Neural cell (in vitro differentiated cells): ENCODE data around the gene MEX3A. TPM values are rescaled to one million over a fixed set of nuclear protein-coding genes. Genes with fewer than 3 reads are reported as not detected.

Experiments used
- H2AFZ ChIP-seq: fragments of 200-600, 300-800 bp; sonication (generic), shearing (Covaris generic); 2 replicates; pipeline ENCODE4 v1.6.0; 2014; ENCODE audit warnings: low read depth, mild to moderate bottlenecking, antibody characterized with exemption, low read length, moderate library complexity
- H3F3A ChIP-seq: fragments of 200-600 bp; shearing (Covaris generic); 2 replicates; pipeline ENCODE4 v1.6.1; 2016; ENCODE audit warnings: mild to moderate bottlenecking, moderate library complexity, mixed read lengths, antibody characterized with exemption, low read length; ENCODE audit not compliant: insufficient read depth, poor library complexity, severe bottlenecking
- H3K27ac ChIP-seq: fragments of 200-600, 300-800 bp; sonication (generic), shearing (Covaris generic); 2 replicates; pipeline ENCODE4 v1.5.1; 2014; ENCODE audit warnings: mild to moderate bottlenecking, low read length, moderate library complexity
- H3K27me3 ChIP-seq: fragments of 300-800, 200-600 bp; sonication (generic), shearing (Covaris generic); 2 replicates; pipeline ENCODE4 v1.6.0; 2014; ENCODE audit warnings: mild to moderate bottlenecking, low read depth, low read length, moderate library complexity; ENCODE audit not compliant: insufficient read depth
- H3K36me3 ChIP-seq: fragments of 300-800, 200-600 bp; sonication (generic), shearing (Covaris generic); 2 replicates; pipeline ENCODE4 v1.5.1; 2014; ENCODE audit warnings: mild to moderate bottlenecking, antibody characterized with exemption, low read length, moderate library complexity; ENCODE audit not compliant: insufficient read depth
- H3K4me2 ChIP-seq: fragments of 300-800, 200-600 bp; sonication (generic), shearing (Covaris generic); 2 replicates; pipeline ENCODE4 v1.6.0; 2014; ENCODE audit warnings: mild to moderate bottlenecking, low read length
- H3K4me3 ChIP-seq: fragments of 300-800, 200-600 bp; sonication (generic), shearing (Covaris generic); 2 replicates; pipeline ENCODE4 v1.5.1; 2014; ENCODE audit warnings: mild to moderate bottlenecking, low read length, moderate library complexity
- H3K79me2 ChIP-seq: fragments of 200-600 bp; shearing (Covaris generic); replicated peaks from 2 replicates; pipeline ENCODE4 v1.6.0; 2014; ENCODE audit warnings: mild to moderate bottlenecking, low read length, moderate library complexity; ENCODE audit not compliant: insufficient read depth
- H3K9ac ChIP-seq: fragments of 300-800, 200-600 bp; sonication (generic), shearing (Covaris generic); 2 replicates; pipeline ENCODE4 v1.6.1; 2016; ENCODE audit warnings: mild to moderate bottlenecking, low read length, mixed read lengths
- H3K9me2 ChIP-seq: fragments of 200-600 bp; shearing (Covaris generic); 2 replicates; pipeline ENCODE4 v1.6.1; 2016; ENCODE audit warnings: mild to moderate bottlenecking, low read length, mixed read lengths; ENCODE audit not compliant: insufficient read depth
- H3K9me3 ChIP-seq: fragments of 200-600, 300-800 bp; sonication (generic), shearing (Covaris generic); 2 replicates; pipeline ENCODE4 v1.6.1; 2016; ENCODE audit warnings: mild to moderate bottlenecking, mixed run types, low read length, moderate library complexity, mixed read lengths
- H4K20me1 ChIP-seq: fragments of 200-600 bp; shearing (Covaris generic); 2 replicates; pipeline ENCODE4 v1.6.1; 2016; ENCODE audit warnings: mild to moderate bottlenecking, mixed run types; ENCODE audit not compliant: insufficient read depth
- CTCF ChIP-seq: fragments of 450-650 bp; IDR thresholded peaks from 2 replicates; pipeline ENCODE4 v1.5.1; 2014; ENCODE audit warnings: antibody characterized with exemption, mild to moderate bottlenecking, moderate library complexity; ENCODE audit not compliant: poor library complexity, severe bottlenecking
- EP300 ChIP-seq: fragments of 450-650 bp; conservative IDR thresholded peaks from 2 replicates; pipeline ENCODE4 v1.6.1; 2014; ENCODE audit warnings: antibody characterized with exemption, mild to moderate bottlenecking, moderate library complexity; ENCODE audit not compliant: poor library complexity, severe bottlenecking
- EZH2 ChIP-seq: fragments of 200-600, 300-800 bp; shearing (Covaris generic), sonication (generic); IDR thresholded peaks from 2 replicates; pipeline ENCODE4 v1.6.1; 2014; ENCODE audit warnings: antibody characterized with exemption, low read length, borderline replicate concordance, mild to moderate bottlenecking; ENCODE audit not compliant: insufficient read depth, poor library complexity, severe bottlenecking
- MXI1 ChIP-seq: fragments of 450-650 bp; conservative IDR thresholded peaks from 2 replicates; pipeline ENCODE4 v1.6.1; 2014; ENCODE audit warnings: antibody characterized with exemption, mild to moderate bottlenecking; ENCODE audit not compliant: poor library complexity, severe bottlenecking
- POLR2AphosphoS5 ChIP-seq: IDR thresholded peaks from 2 replicates; pipeline ENCODE4 v1.6.1; 2012
- RAD21 ChIP-seq: fragments of 450-650 bp; conservative IDR thresholded peaks from 2 replicates; pipeline ENCODE4 v1.6.1; 2014; ENCODE audit warnings: antibody characterized with exemption, mild to moderate bottlenecking, moderate library complexity
- REST ChIP-seq: IDR thresholded peaks from 2 replicates; pipeline ENCODE4 v1.6.1; 2012; ENCODE audit warnings: borderline replicate concordance
- SMC3 ChIP-seq: fragments of 450-650 bp; conservative IDR thresholded peaks from 2 replicates; pipeline ENCODE4 v1.6.1; 2014; ENCODE audit warnings: antibody characterized with exemption, mild to moderate bottlenecking, moderate library complexity; ENCODE audit not compliant: poor library complexity
- TAF1 ChIP-seq: IDR thresholded peaks from 2 replicates; pipeline ENCODE4 v1.6.1; 2012; ENCODE audit warnings: low read depth
- polyA plus RNA-seq: library from polyadenylated mRNA; depleted of rRNA; stranded (reverse); fragments of >200 nt; gene quantifications from 2 replicates; pipeline ENCODE4 v1.2.3, GENCODE V29; 2014

MEX3A gene
- polyA plus RNA-seq, 1 donor from 2014 or later, result 39.8 TPM

- Histone ChIP-seq H4K20me1 (no peaks in the 10 kb centered on the region), H3K4me3 (peak within 1 kb of the TSS; percentile 82), H2AFZ (peak within 1 kb of the TSS; percentile 63), H3K9ac (peak within 1 kb of the TSS; percentile 96), H3K27me3 (no peaks in the 10 kb centered on the region), H3K9me2 (no peaks in the 10 kb centered on the region), H3K4me2 (peak within 1 kb of the TSS; percentile 76), H3K79me2 (peaks cover 25% of the 10 kb centered on the region), H3K27ac (peak within 1 kb of the TSS; percentile 94), H3K9me3 (no peaks in the 10 kb centered on the region), H3K36me3 (no peaks in the 10 kb centered on the region), H3F3A (peaks cover 3% of the 10 kb centered on the region)
- TF ChIP-seq CTCF (peak; percentile 28), RAD21 (peak; percentile 3), POLR2AphosphoS5 (peak; percentile 84), SMC3 (peak; percentile 21), EZH2 (no peak), MXI1 (peak; percentile 95), TAF1 (peak; percentile 65), REST (no peak), EP300 (peak; percentile 68)
These were observed 27.6 kb downstream of the MEX3A start, which contains the start of gene LAMTOR2 for GRCh38 chr1:156054500-156055280. Gene LAMTOR2, plus strand, starts transcription at chr1:156054782. Its CDS starts 108 bp downstream, at chr1:156054890.

- Histone ChIP-seq H3K4me3 (peak within 1 kb of the TSS; percentile 91), H3K79me2 (peaks cover 25% of the 10 kb centered on the region), H3K9me2 (no peaks in the 10 kb centered on the region), H3K4me2 (peak within 1 kb of the TSS; percentile 73), H4K20me1 (no peaks in the 10 kb centered on the region), H3K27me3 (no peaks in the 10 kb centered on the region), H3K9me3 (no peaks in the 10 kb centered on the region), H3K36me3 (no peaks in the 10 kb centered on the region), H3F3A (peaks cover 3% of the 10 kb centered on the region), H3K27ac (peak within 1 kb of the TSS; percentile 94), H3K9ac (peak within 1 kb of the TSS; percentile 96), H2AFZ (peak within 1 kb of the TSS; percentile 76)
- peak; percentile 52 for TF ChIP-seq CTCF
- peak; percentile 44 for TF ChIP-seq TAF1
- TF ChIP-seq RAD21, result no peak
- peak; percentile 1 for TF ChIP-seq EP300
- TF ChIP-seq EZH2, result no peak
- no peak for TF ChIP-seq REST
- no peak for TF ChIP-seq SMC3
- no peak for TF ChIP-seq MXI1
- no peak for TF ChIP-seq POLR2AphosphoS5
These were observed 28.3 kb downstream of the MEX3A start, which contains the start of gene UBQLN4 for GRCh38 chr1:156053768-156054499. Gene UBQLN4, minus strand, starts transcription at chr1:156053798. Its CDS starts 97 bp downstream, at chr1:156053701.
